Vagina (tissue), 2 donors: ENCODE data around the gene TADA2A. TPM values are rescaled to one million over a fixed set of nuclear protein-coding genes. Genes with fewer than 3 reads are reported as not detected.

Experiments used
- DNase-seq, 2 donors: peaks; one replicate each; pipeline ENCODE4 v3.0.0-alpha.2; 2017; ENCODE audit errors: extremely low spot score in 2 of 2
- H3K27ac ChIP-seq: fragments of 200-600 bp; sonication (generic); one replicate; pipeline ENCODE4 v1.5.1; 2019
- H3K27me3 ChIP-seq: fragments of 200-600 bp; sonication (generic); one replicate; pipeline ENCODE4 v1.5.1; 2019
- H3K36me3 ChIP-seq, 2 donors: fragments of 200-600 bp; sonication (generic); one replicate each; pipeline ENCODE4 v1.5.1; 2017 to 2019
- H3K4me1 ChIP-seq: fragments of 200-600 bp; sonication (generic); one replicate; pipeline ENCODE4 v1.5.1; 2019
- H3K4me3 ChIP-seq, 2 donors: fragments of 200-600 bp; sonication (generic); 1 replicate in 1 of 2; 2 replicates in 1 of 2; pipeline ENCODE4 v1.5.1; 2016 to 2019
- H3K9me3 ChIP-seq: fragments of 200-600 bp; sonication (generic); one replicate; pipeline ENCODE4 v1.5.1; 2019
- POLR2A ChIP-seq, 2 donors: fragments of 450-650 bp; IDR thresholded peaks; one replicate each; pipeline ENCODE4 v1.6.1; 2017; ENCODE audit warnings: antibody characterized with exemption in 2 of 2, mild to moderate bottlenecking in 2 of 2, moderate library complexity in 2 of 2
- POLR2AphosphoS5 ChIP-seq, 2 donors: sonication (generic); formaldehyde crosslinking; IDR thresholded peaks; one replicate each; pipeline ENCODE4 v1.9.0; 2017; ENCODE audit warnings: antibody characterized with exemption in 2 of 2, mild to moderate bottlenecking in 2 of 2, low read depth in 1 of 2; ENCODE audit not compliant: insufficient read depth in 1 of 2
- intact Hi-C: fragments of 100-400 bp; cut with DNase I; formaldehyde crosslinking; loops from one replicate; pipeline ENCODE4 v1.15.1; 2023
- total RNA-seq: library from RNA; depleted of rRNA; stranded (reverse); fragments of >200 nt; gene quantifications from one replicate; pipeline ENCODE4 v1.2.3, GENCODE V29; 2016
- TF ChIP-seq, protein P1 (sequence below), 3 experiments: fragments of 450-650 bp in 2 of 3; fragments of 200-600 bp in 1 of 3; sonication (generic) in 1 of 3; IDR thresholded peaks; one replicate each; pipeline ENCODE4 v1.5.1; 2017 to 2019; ENCODE audit warnings: antibody characterized with exemption in 3 of 3, mild to moderate bottlenecking in 2 of 3, moderate library complexity in 2 of 3

The TADA2A gene
- total RNA-seq, 1 donor from 2014 or later: 44.2 TPM

DNA sequence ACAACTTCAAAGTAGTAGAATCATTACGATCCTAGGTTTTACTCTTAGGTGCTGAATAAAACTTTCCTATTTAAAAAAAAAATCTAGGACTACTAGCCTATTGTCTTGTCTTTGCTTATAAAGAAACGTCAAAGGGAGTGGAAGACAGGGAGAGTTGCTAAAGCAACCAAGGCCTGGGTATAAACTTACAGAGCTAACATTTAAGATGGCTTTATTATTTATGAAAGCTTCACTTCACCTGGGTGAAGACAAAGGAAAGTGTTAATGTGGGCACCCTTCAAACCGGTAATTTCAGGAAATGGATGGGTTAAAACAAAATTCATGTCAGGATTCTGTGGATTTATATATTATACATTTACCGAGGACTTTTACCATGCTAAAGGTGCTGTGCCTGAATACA, 85.5 kb downstream of the TADA2A start:
- TF ChIP-seq POLR2A (IDR thresholded peaks at IDR 0.05): no peak
- TF ChIP-seq, protein P1, sequence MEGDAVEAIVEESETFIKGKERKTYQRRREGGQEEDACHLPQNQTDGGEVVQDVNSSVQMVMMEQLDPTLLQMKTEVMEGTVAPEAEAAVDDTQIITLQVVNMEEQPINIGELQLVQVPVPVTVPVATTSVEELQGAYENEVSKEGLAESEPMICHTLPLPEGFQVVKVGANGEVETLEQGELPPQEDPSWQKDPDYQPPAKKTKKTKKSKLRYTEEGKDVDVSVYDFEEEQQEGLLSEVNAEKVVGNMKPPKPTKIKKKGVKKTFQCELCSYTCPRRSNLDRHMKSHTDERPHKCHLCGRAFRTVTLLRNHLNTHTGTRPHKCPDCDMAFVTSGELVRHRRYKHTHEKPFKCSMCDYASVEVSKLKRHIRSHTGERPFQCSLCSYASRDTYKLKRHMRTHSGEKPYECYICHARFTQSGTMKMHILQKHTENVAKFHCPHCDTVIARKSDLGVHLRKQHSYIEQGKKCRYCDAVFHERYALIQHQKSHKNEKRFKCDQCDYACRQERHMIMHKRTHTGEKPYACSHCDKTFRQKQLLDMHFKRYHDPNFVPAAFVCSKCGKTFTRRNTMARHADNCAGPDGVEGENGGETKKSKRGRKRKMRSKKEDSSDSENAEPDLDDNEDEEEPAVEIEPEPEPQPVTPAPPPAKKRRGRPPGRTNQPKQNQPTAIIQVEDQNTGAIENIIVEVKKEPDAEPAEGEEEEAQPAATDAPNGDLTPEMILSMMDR (IDR thresholded peaks at IDR 0.05): no peak
- no peak for TF ChIP-seq POLR2AphosphoS5 (IDR thresholded peaks at IDR 0.05; ENCODE audit: insufficient read depth in 1 of 2, low read depth in 1 of 2)
- no peak for DNase-seq
- peak overlapping the region; percentile 93 for H3K27ac ChIP-seq
- no peaks in the 10 kb centered on the region for H3K9me3 ChIP-seq
- no peaks in the 10 kb centered on the region for H3K36me3 ChIP-seq
- H3K4me3 ChIP-seq: no peak overlapping the region
- peaks cover 45% of the 10 kb centered on the region for H3K4me1 ChIP-seq
- intact Hi-C loops: no loop called here
- H3K27me3 ChIP-seq: no peaks in the 10 kb centered on the region

DNA sequence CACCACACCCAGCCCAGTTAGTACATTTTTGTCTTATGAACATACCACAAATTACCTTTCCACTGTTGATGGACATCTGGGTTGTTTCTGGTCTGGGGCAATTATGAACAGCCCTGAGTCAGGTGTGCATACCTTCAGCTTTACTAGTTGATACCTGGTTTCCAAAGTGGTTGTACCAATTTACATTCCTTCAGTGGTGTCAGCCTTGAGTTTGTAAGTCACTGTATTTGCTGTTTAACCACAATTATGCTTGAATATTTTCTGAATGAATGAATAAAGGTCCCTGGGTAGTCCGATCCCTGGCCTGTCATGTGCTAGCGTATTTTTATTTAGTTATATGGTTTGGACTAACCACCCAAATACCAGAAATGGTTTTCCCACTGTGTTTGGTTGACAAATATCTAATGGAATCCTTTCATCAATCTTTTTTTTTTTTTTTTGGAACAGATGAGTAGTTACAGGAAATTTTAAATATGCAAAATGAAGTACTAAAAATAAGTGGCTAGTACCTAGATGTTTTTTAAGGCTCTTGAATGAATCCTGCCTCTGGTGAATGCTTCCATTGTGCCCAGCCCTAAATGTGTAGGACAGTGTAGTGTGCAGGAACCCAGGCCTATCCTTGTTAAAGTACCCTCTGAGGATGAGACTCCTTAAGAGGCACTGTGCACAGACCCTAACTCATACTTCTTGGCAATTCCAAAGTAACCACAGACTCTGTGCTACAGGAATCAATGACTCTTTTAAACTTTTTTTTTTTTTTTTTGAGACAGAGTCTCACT, 86.8 kb downstream of the TADA2A start:
- Histone ChIP-seq H3K27ac (no peak overlapping the region), H3K4me1 (peaks cover 34% of the 10 kb centered on the region), H3K4me3 (no peak overlapping the region), H3K36me3 (no peaks in the 10 kb centered on the region), H3K9me3 (no peaks in the 10 kb centered on the region), H3K27me3 (no peaks in the 10 kb centered on the region)
- TF ChIP-seq, protein P1 (IDR thresholded peaks at IDR 0.05): no peak
- TF ChIP-seq POLR2A (IDR thresholded peaks at IDR 0.05) (no peak), POLR2AphosphoS5 (IDR thresholded peaks at IDR 0.05; ENCODE audit: insufficient read depth in 1 of 2, low read depth in 1 of 2) (no peak)
- DNase-seq: no peak
- intact Hi-C loops: no loop called here

DNA sequence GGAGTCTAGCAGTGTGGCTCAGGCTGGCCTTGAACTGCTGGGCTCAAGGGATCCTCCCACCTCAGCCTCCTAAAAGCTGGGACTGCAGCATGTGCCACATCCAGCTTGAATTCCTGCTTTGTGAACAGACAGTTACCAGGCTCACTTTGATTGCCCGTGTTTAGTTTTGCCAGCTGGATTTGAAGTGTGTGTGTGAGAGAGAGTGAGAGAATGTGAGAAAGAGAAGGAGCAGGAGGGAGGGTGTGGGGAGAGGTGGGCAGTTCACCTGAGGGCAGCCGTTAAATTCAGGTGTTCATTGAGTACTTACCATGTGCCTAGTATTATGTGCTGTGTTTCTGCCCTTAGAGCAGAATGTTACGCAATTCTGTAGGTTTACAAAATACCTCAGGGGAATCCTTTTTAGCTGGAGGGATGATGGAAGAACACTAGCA, 87.7 kb downstream of the TADA2A start:
- H3K27me3 ChIP-seq: no peaks in the 10 kb centered on the region
- intact Hi-C loops: no loop called here
- no peaks in the 10 kb centered on the region for H3K9me3 ChIP-seq
- no peak overlapping the region for H3K4me3 ChIP-seq
- peaks cover 30% of the 10 kb centered on the region for H3K4me1 ChIP-seq
- no peak overlapping the region for H3K27ac ChIP-seq
- H3K36me3 ChIP-seq: no peaks in the 10 kb centered on the region
- TF ChIP-seq POLR2A (IDR thresholded peaks at IDR 0.05) (no peak), POLR2AphosphoS5 (IDR thresholded peaks at IDR 0.05; ENCODE audit: insufficient read depth in 1 of 2, low read depth in 1 of 2) (no peak)
- TF ChIP-seq, protein P1 (IDR thresholded peaks at IDR 0.05): no peak
- no peak for DNase-seq

DNA sequence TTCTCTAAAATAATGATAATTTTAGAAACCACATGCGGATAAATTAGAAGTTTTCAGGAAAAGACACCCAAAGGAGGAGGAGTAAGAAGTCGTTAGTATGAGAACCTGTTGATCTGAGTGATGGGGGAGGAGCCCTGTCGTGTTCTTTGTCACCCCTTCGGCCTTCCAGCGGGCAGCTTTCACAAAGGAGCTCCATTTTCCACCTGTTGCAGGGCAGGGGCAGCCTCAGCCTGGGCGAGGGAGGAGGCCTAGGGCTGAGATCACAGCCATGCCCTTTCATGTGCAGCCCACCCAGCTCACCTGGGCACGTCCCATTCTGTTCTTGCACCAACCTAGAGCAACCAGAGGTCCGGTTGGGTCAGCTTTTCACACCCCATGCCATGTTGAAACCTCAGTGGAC, 88.3 kb downstream of the TADA2A start:
- TF ChIP-seq, protein P1 (IDR thresholded peaks at IDR 0.05): no peak
- TF ChIP-seq POLR2AphosphoS5 (IDR thresholded peaks at IDR 0.05; ENCODE audit: insufficient read depth in 1 of 2, low read depth in 1 of 2): no peak
- TF ChIP-seq POLR2A (IDR thresholded peaks at IDR 0.05): no peak
- H3K36me3 ChIP-seq: no peaks in the 10 kb centered on the region
- no peak for DNase-seq
- H3K4me1 ChIP-seq: peaks cover 30% of the 10 kb centered on the region
- intact Hi-C loops: no loop called here
- H3K27ac ChIP-seq: no peak overlapping the region
- no peaks in the 10 kb centered on the region for H3K9me3 ChIP-seq
- H3K27me3 ChIP-seq: no peaks in the 10 kb centered on the region
- no peak overlapping the region for H3K4me3 ChIP-seq

DNA sequence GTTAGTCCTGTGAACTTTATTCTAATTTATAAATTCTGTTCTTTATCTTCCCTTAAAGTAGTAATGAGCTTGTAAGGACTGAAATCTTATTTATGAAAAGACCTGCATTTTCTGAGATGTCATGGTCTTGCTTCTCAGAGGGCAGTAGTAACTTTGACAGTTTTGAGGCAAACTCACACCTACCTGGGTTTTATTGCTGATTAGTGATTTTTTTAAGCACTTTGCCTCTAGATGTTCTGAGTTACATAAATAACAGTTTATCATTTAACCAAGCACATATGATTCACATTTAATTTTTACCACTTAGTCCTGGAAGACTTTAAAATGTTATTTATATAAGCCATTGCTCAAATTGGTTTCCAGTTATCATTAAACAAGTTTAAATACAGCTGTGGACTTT, 93.7 kb downstream of the TADA2A start:
- H3K36me3 ChIP-seq: no peaks in the 10 kb centered on the region
- H3K4me1 ChIP-seq: peaks cover 6% of the 10 kb centered on the region
- H3K27me3 ChIP-seq: no peaks in the 10 kb centered on the region
- no peak overlapping the region for H3K27ac ChIP-seq
- TF ChIP-seq POLR2AphosphoS5 (IDR thresholded peaks at IDR 0.05; ENCODE audit: insufficient read depth in 1 of 2, low read depth in 1 of 2): no peak
- TF ChIP-seq POLR2A (IDR thresholded peaks at IDR 0.05): no peak
- TF ChIP-seq, protein P1 (IDR thresholded peaks at IDR 0.05): no peak
- H3K9me3 ChIP-seq: no peaks in the 10 kb centered on the region
- intact Hi-C loops: no loop called here
- DNase-seq: no peak
- no peak overlapping the region for H3K4me3 ChIP-seq
